ENCODE measurements around the gene GPR161.

Gene GPR161

DNA sequence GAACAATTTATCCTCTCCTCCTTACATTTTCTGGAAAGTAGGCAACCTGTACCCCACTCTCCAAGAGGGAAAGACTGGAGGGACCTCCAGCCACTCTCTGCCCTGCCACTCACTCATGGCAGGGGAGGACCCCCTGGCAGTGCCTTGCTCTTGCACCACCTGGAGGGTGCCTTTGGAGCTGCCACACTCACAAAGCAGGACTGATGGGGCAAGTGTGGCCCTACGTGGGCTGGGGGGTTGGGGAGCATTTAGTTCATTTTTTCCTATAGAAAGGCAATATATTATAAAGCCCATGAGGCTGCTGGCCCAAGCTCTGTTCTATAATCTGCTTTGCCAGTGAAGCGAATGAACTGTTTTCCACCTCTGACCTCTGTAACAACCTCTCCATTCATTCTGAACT, 50.3 kb downstream of the GPR161 start:
- Histone ChIP-seq H3K4ac (ENCODE audit: low read depth, low read length) (no peak overlapping the region), H3K9ac (ENCODE audit: low read length) (no peak overlapping the region), H2BK12ac (ENCODE audit: low read length) (no peak overlapping the region), H2AFZ (ENCODE audit: insufficient read depth, low read length, poor library complexity) (no peak overlapping the region), H4K12ac (ENCODE audit: low read depth, low read length) (no peak overlapping the region), H2BK120ac (ENCODE audit: insufficient read depth, low read length, poor library complexity) (no peak overlapping the region), H3K79me1 (ENCODE audit: low read length) (no peaks in the 10 kb centered on the region), H3K14ac (ENCODE audit: low read length) (no peak overlapping the region), H3K4me3 (ENCODE audit: low read depth, low read length) (no peak overlapping the region), H3K27me3 (ENCODE audit: insufficient read depth, low read length) (no peaks in the 10 kb centered on the region), H3K4me2 (ENCODE audit: low read length) (no peak overlapping the region), H2BK5ac (ENCODE audit: low read depth, low read length, poor library complexity) (no peak overlapping the region), H3K79me2 (ENCODE audit: control insufficient read depth, insufficient read depth, low read length, poor library complexity) (no peaks in the 10 kb centered on the region), H2AK5ac (ENCODE audit: low read length) (no peak overlapping the region), H3K4me1 (ENCODE audit: control insufficient read depth in 1 of 2, insufficient read depth in 2 of 2, low read length in 2 of 2) (peaks cover 0 to 1% of the 10 kb centered on the region in 2 experiments), H3K9me3 (ENCODE audit: insufficient read depth, low read depth, low read length) (peaks cover 3% of the 10 kb centered on the region), H3K36me3 (ENCODE audit: control insufficient read depth in 1 of 2, insufficient read depth in 2 of 2, low read length in 2 of 2) (peaks cover 3 to 10% of the 10 kb centered on the region in 2 experiments), H3K27ac (ENCODE audit: low read depth, low read length) (no peak overlapping the region), H3K23ac (ENCODE audit: low read length) (no peak overlapping the region), H4K91ac (ENCODE audit: low read depth, low read length) (no peak overlapping the region), H4K8ac (ENCODE audit: low read depth, low read length) (no peak overlapping the region), H3K18ac (ENCODE audit: low read length) (no peak overlapping the region)
- DNase-seq: no peak
- no CpG with 5 or more reads among the region's 2 CpGs for WGBS (ENCODE audit: extremely low coverage, insufficient coverage, insufficient read length)

DNA sequence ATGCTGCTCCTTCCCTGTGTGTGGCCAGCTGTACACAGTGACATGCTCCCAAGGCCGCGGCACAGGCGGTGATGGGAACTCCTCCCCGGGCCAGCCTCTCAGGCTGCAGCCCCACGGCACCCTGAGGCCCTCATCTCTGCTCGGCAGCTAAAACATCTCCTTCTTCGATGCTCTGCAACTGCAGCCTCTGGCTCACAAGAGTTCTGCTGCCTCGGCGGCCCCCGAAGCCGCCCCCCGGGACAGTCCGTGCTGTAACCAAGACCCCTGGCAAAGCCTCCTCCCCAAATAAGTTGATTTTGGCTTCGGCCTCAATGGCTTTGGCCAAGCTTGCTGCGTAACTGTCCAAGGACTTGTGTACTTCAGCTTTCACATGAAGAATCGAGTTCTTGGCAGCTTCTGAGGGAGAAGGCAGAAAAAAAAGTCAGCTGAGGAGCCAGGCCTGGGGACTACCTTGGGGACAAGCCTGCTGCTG, 51.3 kb downstream of the GPR161 start:
- H3K18ac ChIP-seq (ENCODE audit: low read length): no peak overlapping the region
- H2AFZ ChIP-seq (ENCODE audit: insufficient read depth, low read length, poor library complexity): no peak overlapping the region
- H3K4ac ChIP-seq (ENCODE audit: low read depth, low read length): no peak overlapping the region
- H3K79me2 ChIP-seq (ENCODE audit: control insufficient read depth, insufficient read depth, low read length, poor library complexity): no peaks in the 10 kb centered on the region
- peaks cover 3% of the 10 kb centered on the region for H3K9me3 ChIP-seq (ENCODE audit: insufficient read depth, low read depth, low read length)
- H4K12ac ChIP-seq (ENCODE audit: low read depth, low read length): no peak overlapping the region
- DNase-seq: peak; percentile 44 to 67
- WGBS (ENCODE audit: extremely low coverage, insufficient coverage, insufficient read length): no CpG with 5 or more reads among the region's 16 CpGs
- H2AK5ac ChIP-seq (ENCODE audit: low read length): no peak overlapping the region
- H3K9ac ChIP-seq (ENCODE audit: low read length): no peak overlapping the region
- no peak overlapping the region for H3K14ac ChIP-seq (ENCODE audit: low read length)
- no peak overlapping the region for H4K91ac ChIP-seq (ENCODE audit: low read depth, low read length)
- no peak overlapping the region for H2BK5ac ChIP-seq (ENCODE audit: low read depth, low read length, poor library complexity)
- no peak overlapping the region for H4K8ac ChIP-seq (ENCODE audit: low read depth, low read length)
- H3K4me2 ChIP-seq (ENCODE audit: low read length): no peak overlapping the region
- no peak overlapping the region for H2BK120ac ChIP-seq (ENCODE audit: insufficient read depth, low read length, poor library complexity)
- peaks cover 0 to 1% of the 10 kb centered on the region in 2 experiments for H3K4me1 ChIP-seq (ENCODE audit: control insufficient read depth in 1 of 2, insufficient read depth in 2 of 2, low read length in 2 of 2)
- H3K27me3 ChIP-seq (ENCODE audit: insufficient read depth, low read length): no peaks in the 10 kb centered on the region
- no peak overlapping the region for H3K4me3 ChIP-seq (ENCODE audit: low read depth, low read length)
- no peak overlapping the region for H2BK12ac ChIP-seq (ENCODE audit: low read length)
- peaks cover 3 to 10% of the 10 kb centered on the region in 2 experiments for H3K36me3 ChIP-seq (ENCODE audit: control insufficient read depth in 1 of 2, insufficient read depth in 2 of 2, low read length in 2 of 2)
- H3K79me1 ChIP-seq (ENCODE audit: low read length): no peaks in the 10 kb centered on the region
- no peak overlapping the region for H3K23ac ChIP-seq (ENCODE audit: low read length)
- H3K27ac ChIP-seq (ENCODE audit: low read depth, low read length): no peak overlapping the region

DNA sequence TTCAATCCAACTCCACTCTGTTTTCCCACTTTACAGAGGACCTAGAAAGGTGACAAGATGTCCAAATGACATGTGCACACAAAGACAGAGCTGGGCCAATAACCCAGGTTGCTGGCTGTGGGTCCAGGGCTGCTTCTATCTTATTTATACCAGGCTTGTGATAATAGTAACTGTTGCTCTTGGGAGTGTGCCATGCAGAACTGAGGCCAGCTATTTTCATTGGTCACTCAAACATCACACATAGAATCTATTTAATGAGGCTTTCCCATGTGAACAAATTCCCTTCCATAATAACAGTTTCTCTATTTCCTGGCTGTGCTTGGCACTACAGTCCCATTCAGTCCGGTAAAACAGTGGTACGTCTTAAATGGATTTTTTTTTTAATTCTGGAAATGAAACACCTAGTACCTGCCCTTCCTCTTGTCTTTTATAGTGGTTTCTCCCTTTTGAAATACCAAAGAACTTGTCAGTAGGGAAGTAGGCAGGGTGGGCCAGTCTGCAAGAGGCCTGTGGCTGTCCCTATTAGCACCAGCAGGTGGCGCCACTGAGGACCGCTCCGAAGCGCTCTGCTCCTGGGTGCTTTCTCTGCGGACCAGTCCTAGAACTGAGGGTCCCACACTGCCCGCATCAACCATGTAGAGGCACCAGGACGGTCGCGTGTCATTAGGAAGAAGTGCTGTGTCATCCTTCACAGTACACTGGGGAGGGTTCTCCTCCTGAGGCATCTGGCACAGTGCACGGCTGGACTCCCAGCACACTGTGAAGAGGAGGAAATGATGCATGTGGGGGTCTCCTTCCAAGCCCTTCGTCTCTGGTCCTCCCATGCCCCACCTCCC, 52.1 kb downstream of the GPR161 start:
- H3K79me1 ChIP-seq (ENCODE audit: low read length): no peaks in the 10 kb centered on the region

DNA sequence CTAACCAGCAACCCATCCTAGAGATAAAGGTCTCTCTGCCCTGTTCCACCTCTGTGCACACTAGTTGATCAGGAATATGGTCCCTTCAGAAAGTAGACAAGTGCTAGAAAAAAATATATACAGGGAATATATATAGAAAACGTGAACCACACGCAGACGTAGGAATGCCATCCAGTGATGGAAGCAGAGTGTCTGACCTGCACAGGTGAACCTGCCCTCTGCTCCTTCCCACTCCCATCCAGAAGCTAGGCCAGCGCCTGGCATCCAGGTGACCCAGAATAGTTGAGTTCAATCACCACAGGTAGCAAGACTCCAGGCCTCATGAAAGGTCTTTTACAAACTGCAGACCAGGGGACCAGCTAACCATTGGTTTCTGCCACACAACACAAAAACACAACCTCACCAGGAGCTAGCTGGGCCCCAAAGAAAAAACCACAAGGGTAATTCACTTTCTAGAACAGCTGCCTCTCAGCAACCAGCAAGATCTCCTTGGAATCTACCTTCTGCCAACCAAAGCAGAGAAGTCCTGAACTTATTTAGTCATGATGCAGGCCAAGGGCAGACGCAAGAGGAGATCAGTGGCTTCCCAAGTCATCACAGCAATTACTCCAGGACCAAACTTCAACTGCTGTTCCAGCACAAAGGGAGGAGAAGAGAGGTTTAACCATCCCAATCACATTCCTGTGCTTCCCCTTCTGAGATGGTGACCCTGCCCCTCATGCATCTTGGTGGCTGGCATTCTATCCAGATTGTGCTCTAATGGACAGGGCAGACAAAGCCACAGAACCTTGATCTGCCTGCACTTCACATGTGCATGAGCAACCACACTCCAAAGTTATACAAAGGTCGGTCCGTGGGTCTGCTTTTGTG, 53.0 kb downstream of the GPR161 start:
- H3K79me1 ChIP-seq (ENCODE audit: low read length): no peaks in the 10 kb centered on the region
- H3K79me2 ChIP-seq (ENCODE audit: control insufficient read depth, insufficient read depth, low read length, poor library complexity): no peaks in the 10 kb centered on the region
- no peak for DNase-seq
- H2AFZ ChIP-seq (ENCODE audit: insufficient read depth, low read length, poor library complexity): no peak overlapping the region
- H4K12ac ChIP-seq (ENCODE audit: low read depth, low read length): no peak overlapping the region
- H3K23ac ChIP-seq (ENCODE audit: low read length): no peak overlapping the region
- no peak overlapping the region for H3K18ac ChIP-seq (ENCODE audit: low read length)
- no peak overlapping the region for H2AK5ac ChIP-seq (ENCODE audit: low read length)
- no peak overlapping the region for H3K14ac ChIP-seq (ENCODE audit: low read length)
- no peak overlapping the region for H2BK5ac ChIP-seq (ENCODE audit: low read depth, low read length, poor library complexity)
- no peaks in the 10 kb centered on the region for H3K27me3 ChIP-seq (ENCODE audit: insufficient read depth, low read length)
- H2BK120ac ChIP-seq (ENCODE audit: insufficient read depth, low read length, poor library complexity): no peak overlapping the region
- H3K9ac ChIP-seq (ENCODE audit: low read length): no peak overlapping the region
- H2BK12ac ChIP-seq (ENCODE audit: low read length): no peak overlapping the region
- no peak overlapping the region for H4K8ac ChIP-seq (ENCODE audit: low read depth, low read length)
- H3K36me3 ChIP-seq (ENCODE audit: control insufficient read depth in 1 of 2, insufficient read depth in 2 of 2, low read length in 2 of 2): peaks cover 4 to 11% of the 10 kb centered on the region in 2 experiments
- peaks cover 3% of the 10 kb centered on the region for H3K9me3 ChIP-seq (ENCODE audit: insufficient read depth, low read depth, low read length)
- no peak overlapping the region for H3K4me3 ChIP-seq (ENCODE audit: low read depth, low read length)
- WGBS (ENCODE audit: extremely low coverage, insufficient coverage, insufficient read length): no CpG with 5 or more reads among the region's 7 CpGs
- no peak overlapping the region for H3K4me2 ChIP-seq (ENCODE audit: low read length)
- peaks cover 0 to 7% of the 10 kb centered on the region in 2 experiments for H3K4me1 ChIP-seq (ENCODE audit: control insufficient read depth in 1 of 2, insufficient read depth in 2 of 2, low read length in 2 of 2)
- no peak overlapping the region for H3K4ac ChIP-seq (ENCODE audit: low read depth, low read length)
- no peak overlapping the region for H3K27ac ChIP-seq (ENCODE audit: low read depth, low read length)
- no peak overlapping the region for H4K91ac ChIP-seq (ENCODE audit: low read depth, low read length)

More for the DNA sequence above, 52.1 kb downstream of the GPR161 start:
- Histone ChIP-seq H2BK5ac (ENCODE audit: low read depth, low read length, poor library complexity) (no peak overlapping the region), H3K27me3 (ENCODE audit: insufficient read depth, low read length) (no peaks in the 10 kb centered on the region), H3K4me1 (ENCODE audit: control insufficient read depth in 1 of 2, insufficient read depth in 2 of 2, low read length in 2 of 2) (peaks cover 0 to 4% of the 10 kb centered on the region in 2 experiments), H3K36me3 (ENCODE audit: control insufficient read depth in 1 of 2, insufficient read depth in 2 of 2, low read length in 2 of 2) (peaks cover 3 to 11% of the 10 kb centered on the region in 2 experiments), H3K9ac (ENCODE audit: low read length) (no peak overlapping the region), H2AFZ (ENCODE audit: insufficient read depth, low read length, poor library complexity) (no peak overlapping the region), H4K8ac (ENCODE audit: low read depth, low read length) (no peak overlapping the region), H3K27ac (ENCODE audit: low read depth, low read length) (no peak overlapping the region), H3K9me3 (ENCODE audit: insufficient read depth, low read depth, low read length) (peaks cover 3% of the 10 kb centered on the region), H2BK12ac (ENCODE audit: low read length) (no peak overlapping the region), H4K91ac (ENCODE audit: low read depth, low read length) (no peak overlapping the region), H3K4me2 (ENCODE audit: low read length) (no peak overlapping the region), H3K14ac (ENCODE audit: low read length) (no peak overlapping the region), H2AK5ac (ENCODE audit: low read length) (no peak overlapping the region), H3K4ac (ENCODE audit: low read depth, low read length) (no peak overlapping the region), H3K18ac (ENCODE audit: low read length) (no peak overlapping the region), H3K23ac (ENCODE audit: low read length) (no peak overlapping the region), H4K12ac (ENCODE audit: low read depth, low read length) (no peak overlapping the region), H3K4me3 (ENCODE audit: low read depth, low read length) (no peak overlapping the region), H2BK120ac (ENCODE audit: insufficient read depth, low read length, poor library complexity) (no peak overlapping the region), H3K79me2 (ENCODE audit: control insufficient read depth, insufficient read depth, low read length, poor library complexity) (no peaks in the 10 kb centered on the region)
- DNase-seq: peak; percentile 86 to 89
- no CpG with 5 or more reads among the region's 13 CpGs for WGBS (ENCODE audit: extremely low coverage, insufficient coverage, insufficient read length)

Data from trophoblast cell (in vitro differentiated cells and primary cell).